K562 (cell line): Measurements from ENCODE around the gene PLCG2. TPM values are rescaled to one million over a fixed set of nuclear protein-coding genes. Genes with fewer than 3 reads are reported as not detected.

Experiments used
- ATAC-seq: fragments of 200-7000 bp; cut with Tn5 transposase; 3 replicates; pipeline ENCODE4 v1.9.1; 2020; ENCODE audit warnings: moderate library complexity
- BruUV-seq: library from RNA; stranded (reverse); fragments of 400-500 nt; replicated peaks from 2 replicates; lab custom pipeline; 2021; lab: Mats Ljungman, UMichigan
- CTCF ChIA-PET: fragments of 300-600 bp; formaldehyde crosslinking; extraction: SDS; loops from one replicate; lab custom pipeline; 2021; ENCODE audit warnings: low intra/inter-chr PET ratio; lab: Yijun Ruan, JAX
- POLR2A ChIA-PET: fragments of 300-600, 350-650 bp; sonication (Branson Sonifier 250); formaldehyde crosslinking; extraction: SDS; loops from one replicate; lab custom pipeline; 2021; ENCODE audit warnings: antibody characterized with exemption, inconsistent platforms; lab: Yijun Ruan, JAX
- DNase-seq, 4 experiments: peaks; one replicate each; pipeline versions ENCODE4 v3.0.0 to v3.0.0-alpha.2; 2011 to 2018; ENCODE audit warnings: low spot score in 3 of 4, mixed read lengths in 3 of 4; ENCODE audit errors: extremely low read depth in 1 of 4
- FAIRE-seq: peaks from 2 replicates; lab custom pipeline; 2011; peaks lifted over from hg19 to GRCh38; lab: Jason Lieb, UNC
- H2AFZ ChIP-seq: 2 replicates; pipeline ENCODE4 v1.6.0; 2011; ENCODE audit warnings: low read depth, low read length, control low read depth, inconsistent platforms
- H3K27ac ChIP-seq: fragments of 200-600 bp; 3 replicates; pipeline ENCODE4 v1.8.0; 2011; ENCODE audit warnings: low read depth, mild to moderate bottlenecking, control low read depth, inconsistent platforms, low read length, moderate library complexity, mixed read lengths; ENCODE audit errors: extremely low read depth
- H3K27me3 ChIP-seq, 2 experiments: fragments of 300-600 bp in 1 of 2; 2 replicates in 1 of 2; 3 replicates in 1 of 2; pipeline versions ENCODE4 v1.6.0 to v1.8.0; 2011; ENCODE audit warnings: inconsistent platforms in 2 of 2, low read length in 2 of 2, mild to moderate bottlenecking in 1 of 2, mixed read lengths in 1 of 2, moderate library complexity in 1 of 2; ENCODE audit not compliant: control insufficient read depth in 2 of 2, insufficient read depth in 2 of 2
- H3K36me3 ChIP-seq: fragments of 300-600 bp; 3 replicates; pipeline ENCODE4 v1.8.0; 2011; ENCODE audit warnings: mild to moderate bottlenecking, low read length, inconsistent platforms; ENCODE audit not compliant: control insufficient read depth, insufficient read depth
- H3K4me1 ChIP-seq, 2 experiments: fragments of 200-600 bp in 1 of 2; replicated peaks in 1 of 2; 2 replicates in 1 of 2; 3 replicates in 1 of 2; pipeline versions ENCODE4 v1.5.1 to v1.8.0; 2011; ENCODE audit warnings: inconsistent platforms in 2 of 2, low read length in 2 of 2, mild to moderate bottlenecking in 1 of 2, mixed read lengths in 1 of 2, moderate library complexity in 1 of 2; ENCODE audit not compliant: control insufficient read depth in 2 of 2, insufficient read depth in 2 of 2
- H3K4me2 ChIP-seq: 2 replicates; pipeline ENCODE4 v1.6.1; 2011; ENCODE audit warnings: low read length, control low read depth, inconsistent platforms, mixed read lengths; ENCODE audit not compliant: insufficient read depth
- H3K4me3 ChIP-seq: fragments of 200-600 bp; sonication (generic), shearing (Covaris generic); 2 replicates; pipeline ENCODE4 v1.5.1; 2016; ENCODE audit warnings: control low read depth, inconsistent platforms
- H3K79me2 ChIP-seq: fragments of 200-600 bp; 3 replicates; pipeline ENCODE4 v1.8.0; 2011; ENCODE audit warnings: low read length, inconsistent platforms; ENCODE audit not compliant: control insufficient read depth, insufficient read depth
- H3K9ac ChIP-seq, 2 experiments: 2 replicates each; pipeline versions ENCODE4 v1.6.0 to v1.6.1; 2011; ENCODE audit warnings: low read depth in 2 of 2, low read length in 2 of 2, control low read depth in 1 of 2, inconsistent platforms in 1 of 2, mild to moderate bottlenecking in 1 of 2, mixed read lengths in 1 of 2; ENCODE audit not compliant: insufficient read depth in 1 of 2
- H3K9me1 ChIP-seq: one replicate; pipeline ENCODE4 v1.6.0; 2011; ENCODE audit warnings: inconsistent platforms, mild to moderate bottlenecking, low read length, moderate library complexity; ENCODE audit not compliant: control insufficient read depth, insufficient read depth
- H3K9me3 ChIP-seq: replicated peaks from 2 replicates; pipeline ENCODE4 v1.5.1; 2011; ENCODE audit warnings: low read depth, low read length, inconsistent platforms; ENCODE audit not compliant: control insufficient read depth, insufficient read depth
- H4K20me1 ChIP-seq: replicated peaks from 2 replicates; pipeline ENCODE4 v1.6.1; 2011; ENCODE audit warnings: low read length, inconsistent platforms, mixed read lengths; ENCODE audit not compliant: control insufficient read depth, insufficient read depth
- CBFB ChIP-seq: sonication (generic); formaldehyde crosslinking; IDR thresholded peaks from 2 replicates; pipeline ENCODE4 v1.4.0; 2020; ENCODE audit warnings: mild to moderate bottlenecking, missing genetic modification reagents
- HLTF ChIP-seq: fragments of 450-650 bp; IDR thresholded peaks from 2 replicates; pipeline ENCODE4 v1.6.1; 2016
- NCOA1 ChIP-seq: fragments of 450-650 bp; IDR thresholded peaks from 2 replicates; pipeline ENCODE4 v1.6.1; 2016; ENCODE audit warnings: low read depth
- NFE2 ChIP-seq: IDR thresholded peaks from 2 replicates; pipeline ENCODE4 v1.6.1; 2014; ENCODE audit warnings: antibody characterized with exemption, low read depth
- ZBTB40 ChIP-seq, 2 experiments: fragments of 450-650 bp in 1 of 2; sonication (generic) in 1 of 2; formaldehyde crosslinking in 1 of 2; IDR thresholded peaks; 2 replicates each; pipeline versions ENCODE4 v1.7.1 to v1.9.0; 2016 to 2022; ENCODE audit warnings: inconsistent platforms in 1 of 2, mild to moderate bottlenecking in 1 of 2, missing genetic modification reagents in 1 of 2
- WGBS: fragments of 100-300 bp; shearing (Covaris generic); methylation state at CpG from one replicate; pipeline ENCODE4 v1.1.6; 2016; ENCODE audit warnings: low coverage, mixed read lengths; ENCODE audit not compliant: insufficient coverage; ENCODE audit errors: missing lambda C conversion rate; 5-methylcytosine and 5-hydroxymethylcytosine counted together
- in situ Hi-C: fragments of 300-500 bp; cut with MboI; formaldehyde crosslinking; loops from 4 replicates; pipeline ENCODE4 v1.15.0; 2018; ENCODE audit warnings: inconsistent platforms, mixed read lengths
- intact Hi-C: fragments of 100-400 bp; cut with micrococcal nuclease; formaldehyde crosslinking; loops from 2 replicates; pipeline ENCODE4 v1.14.2; 2022
- polyA plus RNA-seq, 8 experiments: library from polyadenylated mRNA; depleted of rRNA in 4 of 8; stranded (reverse) in 5 of 8; unstranded in 3 of 8; fragments of >200 nt; fragmentation: Nextera tagmentation in 2 of 8; fragmentation: Illumina TruSeq in 1 of 8; extraction: Ambion mirVana in 2 of 8; extraction: Trizol in 1 of 8; gene quantifications; 2 replicates each; pipeline versions ENCODE4 v1.2.1 to v1.2.3, GENCODE V29; 2011 to 2014; ENCODE audit warnings: inconsistent platforms in 1 of 8, missing spikeins in 1 of 8
- total RNA-seq, 7 experiments: library from RNA; depleted of rRNA in 6 of 7; stranded (reverse); fragments of >200 nt in 6 of 7; fragmentation: Illumina TruSeq in 2 of 7; extraction: Trizol in 2 of 7; gene quantifications; 2 replicates each; pipeline versions ENCODE4 v1.2.1 to v1.2.3, GENCODE V29; 2011 to 2021; ENCODE audit warnings: low replicate concordance in 1 of 7

Gene PLCG2
- total and polyA plus RNA-seq, 9 of the 15 experiments (the other 6 are each of a cell fraction or from before 2014, with no cell fraction given), result 0.94 to 7.1 (median 3.1) TPM

- Histone ChIP-seq H3K9me3 (no peaks in the 10 kb centered on the region), H3K9me1 (no peaks in the 10 kb centered on the region), H4K20me1 (no peaks in the 10 kb centered on the region; the same call in 1 of the 2 replicates), H3K27me3 (peaks cover 21 to 52% of the 10 kb centered on the region in 2 experiments), H3K4me1 (no peaks in the 10 kb centered on the region), H2AFZ (no peak overlapping the region), H3K4me2 (no peak overlapping the region), H3K36me3 (no peaks in the 10 kb centered on the region), H3K27ac (no peak overlapping the region), H3K79me2 (no peaks in the 10 kb centered on the region), H3K9ac (no peak overlapping the region), H3K4me3 (no peak overlapping the region)
- ATAC-seq (no peak), FAIRE-seq (no peak), DNase-seq (no peak)
- TF ChIP-seq CBFB (CRISPR knock-in tag) (no peak), NFE2 (no peak), ZBTB40 (IDR thresholded peaks at IDR 0.05) (peak; percentile 90), ZBTB40 (CRISPR knock-in tag; IDR thresholded peaks at IDR 0.05) (peak; percentile 76), NCOA1 (no peak), HLTF (no peak)
- ChIA-PET CTCF (no interaction called here), POLR2A (no interaction called here)
- in situ Hi-C loops, result no loop called here
- BruUV-seq, result no TSS peak
- intact Hi-C loops, result no loop called here
- WGBS, result 2% methylated on average over 2 of the region's 2 CpGs
These were observed 139.8 kb downstream of the PLCG2 start for GRCh38 chr16:81918927-81919326.
